Vagina (tissue), 2 donors: ENCODE measurements around the gene DAGLA. TPM values are rescaled to one million over a fixed set of nuclear protein-coding genes. Genes with fewer than 3 reads are reported as not detected.
"Not testable (repeated sequence)": the region's sequence is repeated elsewhere in the genome, so short reads cannot be mapped to it uniquely, and the experiment has no call there.

ENCODE experiments used
- DNase-seq, 2 donors: peaks; one replicate each; pipeline ENCODE4 v3.0.0-alpha.2; 2017; ENCODE audit errors: extremely low spot score in 2 of 2
- H3K27ac ChIP-seq: fragments of 200-600 bp; sonication (generic); one replicate; pipeline ENCODE4 v1.5.1; 2019
- H3K27me3 ChIP-seq: fragments of 200-600 bp; sonication (generic); one replicate; pipeline ENCODE4 v1.5.1; 2019
- H3K36me3 ChIP-seq, 2 donors: fragments of 200-600 bp; sonication (generic); one replicate each; pipeline ENCODE4 v1.5.1; 2017 to 2019
- H3K4me1 ChIP-seq: fragments of 200-600 bp; sonication (generic); one replicate; pipeline ENCODE4 v1.5.1; 2019
- H3K4me3 ChIP-seq, 2 donors: fragments of 200-600 bp; sonication (generic); 1 replicate in 1 of 2; 2 replicates in 1 of 2; pipeline ENCODE4 v1.5.1; 2016 to 2019
- H3K9me3 ChIP-seq: fragments of 200-600 bp; sonication (generic); one replicate; pipeline ENCODE4 v1.5.1; 2019
- CTCF ChIP-seq, 3 experiments: fragments of 450-650 bp in 2 of 3; fragments of 200-600 bp in 1 of 3; sonication (generic) in 1 of 3; IDR thresholded peaks; one replicate each; pipeline ENCODE4 v1.5.1; 2017 to 2019; ENCODE audit warnings: antibody characterized with exemption in 3 of 3, mild to moderate bottlenecking in 2 of 3, moderate library complexity in 2 of 3
- POLR2A ChIP-seq, 2 donors: fragments of 450-650 bp; IDR thresholded peaks; one replicate each; pipeline ENCODE4 v1.6.1; 2017; ENCODE audit warnings: antibody characterized with exemption in 2 of 2, mild to moderate bottlenecking in 2 of 2, moderate library complexity in 2 of 2
- POLR2AphosphoS5 ChIP-seq, 2 donors: sonication (generic); formaldehyde crosslinking; IDR thresholded peaks; one replicate each; pipeline ENCODE4 v1.9.0; 2017; ENCODE audit warnings: antibody characterized with exemption in 2 of 2, mild to moderate bottlenecking in 2 of 2, low read depth in 1 of 2; ENCODE audit not compliant: insufficient read depth in 1 of 2
- intact Hi-C: fragments of 100-400 bp; cut with DNase I; formaldehyde crosslinking; loops from one replicate; pipeline ENCODE4 v1.15.1; 2023
- total RNA-seq: library from RNA; depleted of rRNA; stranded (reverse); fragments of >200 nt; gene quantifications from one replicate; pipeline ENCODE4 v1.2.3, GENCODE V29; 2016

The DAGLA gene
- total RNA-seq, 1 donor from 2014 or later, result 1.5 TPM

- no peaks in the 10 kb centered on the region for H3K4me1 ChIP-seq
- no peaks in the 10 kb centered on the region for H3K27me3 ChIP-seq
- no peaks in the 10 kb centered on the region for H3K36me3 ChIP-seq
- intact Hi-C loops, result no loop called here
- TF ChIP-seq CTCF (IDR thresholded peaks at IDR 0.05) (no peak), POLR2A (IDR thresholded peaks at IDR 0.05) (no peak), POLR2AphosphoS5 (IDR thresholded peaks at IDR 0.05; ENCODE audit: insufficient read depth in 1 of 2, low read depth in 1 of 2) (no peak)
- no peak overlapping the region for H3K27ac ChIP-seq
- no peaks in the 10 kb centered on the region for H3K9me3 ChIP-seq
- no peak overlapping the region for H3K4me3 ChIP-seq
- DNase-seq, result no peak
These were observed 22.5 kb upstream of the DAGLA start for GRCh38 chr11:61657566-61658290.

- intact Hi-C loops, result no loop called here
- Histone ChIP-seq H3K4me1 (no peaks in the 10 kb centered on the region), H3K4me3 (no peak overlapping the region), H3K27me3 (no peaks in the 10 kb centered on the region), H3K36me3 (no peaks in the 10 kb centered on the region), H3K27ac (no peak overlapping the region), H3K9me3 (no peaks in the 10 kb centered on the region)
- TF ChIP-seq POLR2A (IDR thresholded peaks at IDR 0.05) (no peak), CTCF (IDR thresholded peaks at IDR 0.05) (no peak), POLR2AphosphoS5 (IDR thresholded peaks at IDR 0.05; ENCODE audit: insufficient read depth in 1 of 2, low read depth in 1 of 2) (no peak)
- no peak for DNase-seq
These were observed 20.6 kb upstream of the DAGLA start for GRCh38 chr11:61659413-61660196.

- H3K27ac ChIP-seq, H3K4me3 ChIP-seq, DNase-seq, H3K9me3 ChIP-seq, H3K4me1 ChIP-seq, H3K27me3 ChIP-seq, H3K36me3 ChIP-seq, intact Hi-C loops: not testable (repeated sequence)
These were observed 19.2 kb upstream of the DAGLA start for GRCh38 chr11:61660997-61661396.

GRCh38 chr11:61666684-61667297, 13.4 kb upstream of the DAGLA start:
- Histone ChIP-seq H3K4me1 (no peaks in the 10 kb centered on the region), H3K27ac (no peak overlapping the region), H3K4me3 (no peak overlapping the region), H3K36me3 (no peaks in the 10 kb centered on the region), H3K9me3 (no peaks in the 10 kb centered on the region), H3K27me3 (no peaks in the 10 kb centered on the region)
- DNase-seq, result no peak
- TF ChIP-seq POLR2A (IDR thresholded peaks at IDR 0.05) (no peak), POLR2AphosphoS5 (IDR thresholded peaks at IDR 0.05; ENCODE audit: insufficient read depth in 1 of 2, low read depth in 1 of 2) (no peak), CTCF (IDR thresholded peaks at IDR 0.05) (no peak)
- intact Hi-C loops, result no loop called here

GRCh38 chr11:61667684-61668305, 12.4 kb upstream of the DAGLA start:
- no peak overlapping the region for H3K27ac ChIP-seq
- no peaks in the 10 kb centered on the region for H3K27me3 ChIP-seq
- DNase-seq, result no peak
- intact Hi-C loops, result no loop called here
- no peaks in the 10 kb centered on the region for H3K36me3 ChIP-seq
- TF ChIP-seq CTCF (IDR thresholded peaks at IDR 0.05), result no peak
- TF ChIP-seq POLR2AphosphoS5 (IDR thresholded peaks at IDR 0.05; ENCODE audit: insufficient read depth in 1 of 2, low read depth in 1 of 2), result no peak
- no peak for TF ChIP-seq POLR2A (IDR thresholded peaks at IDR 0.05)
- no peak overlapping the region for H3K4me3 ChIP-seq
- H3K4me1 ChIP-seq, result no peaks in the 10 kb centered on the region
- no peaks in the 10 kb centered on the region for H3K9me3 ChIP-seq
